ENCODE measurements around the gene LDAH.

The LDAH gene

GRCh38 chr2:20666005-20666303 lies 156.9 kb downstream of the LDAH start:
- no peak for DNase-seq

GRCh38 chr2:20665243-20666004 lies 157.5 kb downstream of the LDAH start:
- DNase-seq = no peak

GRCh38 chr2:20664431-20665242 lies 158.3 kb downstream of the LDAH start:
- DNase-seq = no peak

GRCh38 chr2:20664071-20664390 lies 158.9 kb downstream of the LDAH start:
- no peak for DNase-seq

- no peak for DNase-seq
Observed at GRCh38 chr2:20663196-20664070, 159.5 kb downstream of the LDAH start.

GRCh38 chr2:20662308-20662937 lies 160.5 kb downstream of the LDAH start:
- DNase-seq = no peak

GRCh38 chr2:20661421-20662307 lies 161.2 kb downstream of the LDAH start:
- peak; percentile 4 to 22 for DNase-seq

GRCh38 chr2:20660506-20661420 lies 162.1 kb downstream of the LDAH start:
- DNase-seq = no peak

GRCh38 chr2:20657522-20658235 lies 165.2 kb downstream of the LDAH start:
- DNase-seq = no peak

GRCh38 chr2:20656561-20656960 lies 166.3 kb downstream of the LDAH start:
- DNase-seq = no peak

- DNase-seq = no peak
Observed at GRCh38 chr2:20654535-20654813, 168.4 kb downstream of the LDAH start.

- no peak for DNase-seq
Observed at GRCh38 chr2:20653695-20654534, 169.0 kb downstream of the LDAH start.

- DNase-seq = no peak
Observed at GRCh38 chr2:20652673-20653575, 170.0 kb downstream of the LDAH start.

GRCh38 chr2:20652141-20652540 lies 170.8 kb downstream of the LDAH start:
- no peak for DNase-seq

- DNase-seq = no peak
Observed at GRCh38 chr2:20651731-20652099, 171.2 kb downstream of the LDAH start.

GRCh38 chr2:20650877-20651730 lies 171.8 kb downstream of the LDAH start, which contains the start of gene HS1BP3:
Gene HS1BP3, minus strand, starts transcription at chr2:20651098. Its CDS starts 35 bp downstream, at chr2:20651063.
- DNase-seq = peak; percentile 64 to 71

GRCh38 chr2:20650393-20650876 lies 172.5 kb downstream of the LDAH start:
- DNase-seq = no peak

Measured in SHP77 (cell line).